Ovary (tissue), 3 donors: ENCODE results near the gene MMP21.

ENCODE experiments used
- CTCF ChIP-seq, 3 donors: fragments of 450-650 bp in 2 of 3; fragments of 200-600 bp in 1 of 3; IDR thresholded peaks; one replicate each; pipeline versions ENCODE4 v1.5.1 to v1.8.0; 2016 to 2022; ENCODE audit warnings: antibody characterized with exemption in 3 of 3, mild to moderate bottlenecking in 1 of 3
- EP300 ChIP-seq: sonication (generic); formaldehyde crosslinking; IDR thresholded peaks from one replicate; pipeline ENCODE4 v1.6.1; 2017; ENCODE audit warnings: antibody characterized with exemption
- POLR2A ChIP-seq: fragments of 450-650 bp; IDR thresholded peaks from one replicate; pipeline ENCODE4 v1.6.1; 2017; ENCODE audit warnings: antibody characterized with exemption, mild to moderate bottlenecking, moderate library complexity
- donor health status: DM: no; HTN: no; CAD: no.

GRCh38 chr10:125820701-125821100, 45.1 kb upstream of the MMP21 start:
- TF ChIP-seq CTCF (IDR thresholded peaks at IDR 0.05) = no peak
- no peak for TF ChIP-seq POLR2A
- TF ChIP-seq EP300 = no peak
